ENCODE measurements around the gene TTYH2. TPM values are rescaled to one million over a fixed set of nuclear protein-coding genes. Genes with fewer than 3 reads are reported as not detected.

Gene TTYH2
- total RNA-seq, 1 experiment from 2014 or later = 4.5 TPM

GRCh38 chr17:74271901-74272561 is 58.7 kb downstream of the TTYH2 start:
- DNase-seq (ENCODE audit: low spot score) = no peak
- H3K27me3 Mint-ChIP-seq (ENCODE audit: low read depth) = peaks cover 43% of the 10 kb centered on the region
- peaks cover 32% of the 10 kb centered on the region for H3K4me1 Mint-ChIP-seq
- H3K9me3 Mint-ChIP-seq = peaks cover 7% of the 10 kb centered on the region
- ChIA-PET POLR2A (interaction anchor here (0.5 kb wide), 1 partner anchor 9 kb away, joined by 3 read pairs; no protein-coding TSS in a partner anchor), CTCF (interaction anchor here (1.1 to 2.7 kb wide), 4 partner anchors 12 to 72 kb away, joined by 4 to 17 read pairs (median 6); no protein-coding TSS in a partner anchor)
- no peak overlapping the region for H3K4me3 Mint-ChIP-seq
- no peaks in the 10 kb centered on the region for H3K36me3 Mint-ChIP-seq
- H3K27ac Mint-ChIP-seq = no peak overlapping the region
- no peak for TF ChIP-seq HMGXB4 (CRISPR knock-in tag; IDR thresholded peaks at IDR 0.05)
- TF ChIP-seq HMGA2 (CRISPR knock-in tag; IDR thresholded peaks at IDR 0.05) = no peak
- ATAC-seq = no peak

GRCh38 chr17:74272731-74273201 is 59.4 kb downstream of the TTYH2 start:
- no peak overlapping the region for H3K4me3 Mint-ChIP-seq
- ATAC-seq = no peak
- H3K27me3 Mint-ChIP-seq (ENCODE audit: low read depth) = peaks cover 40% of the 10 kb centered on the region
- TF ChIP-seq MXD4 (CRISPR knock-in tag; IDR thresholded peaks at IDR 0.05; ENCODE audit: borderline replicate concordance) (no peak), MAX (CRISPR knock-in tag; IDR thresholded peaks at IDR 0.05) (no peak), FOXP4 (CRISPR knock-in tag; IDR thresholded peaks at IDR 0.05) (no peak), ATF3 (CRISPR knock-in tag; conservative IDR thresholded peaks at IDR 0.05) (no peak), AFF4 (CRISPR knock-in tag; IDR thresholded peaks at IDR 0.05; ENCODE audit: borderline replicate concordance) (no peak), AR (CRISPR knock-in tag; IDR thresholded peaks at IDR 0.05) (no peak), HMGA2 (CRISPR knock-in tag; IDR thresholded peaks at IDR 0.05) (no peak), ZNF425 (CRISPR knock-in tag; conservative IDR thresholded peaks at IDR 0.05) (no peak), ZNF532 (CRISPR knock-in tag; IDR thresholded peaks at IDR 0.05; ENCODE audit: borderline replicate concordance) (no peak), RELA (CRISPR knock-in tag; IDR thresholded peaks at IDR 0.05; ENCODE audit: borderline replicate concordance) (no peak), JAZF1 (CRISPR knock-in tag; IDR thresholded peaks at IDR 0.05) (no peak), PRRX2 (CRISPR knock-in tag; IDR thresholded peaks at IDR 0.05) (no peak)
- H3K36me3 Mint-ChIP-seq = no peaks in the 10 kb centered on the region
- no peaks in the 10 kb centered on the region; the same call in 1 of the 2 replicates for H3K9me3 Mint-ChIP-seq
- peaks cover 32% of the 10 kb centered on the region for H3K4me1 Mint-ChIP-seq
- POLR2A ChIA-PET = interaction anchor here (0.5 kb wide), 1 partner anchor 8 kb away, joined by 3 read pairs; no protein-coding TSS in a partner anchor
- peak; percentile 26 for DNase-seq (ENCODE audit: low spot score)
- CTCF ChIA-PET = interaction anchor here (1.2 to 2.7 kb wide), 3 partner anchors 12 to 73 kb away, joined by 4 to 17 read pairs (median 8); no protein-coding TSS in a partner anchor
- no peak overlapping the region for H3K27ac Mint-ChIP-seq

Data from WTC11 (cell line).